GM18868 (cell line): Measurements from ENCODE around the gene ROCK2.

Experiments
- ATAC-seq: cut with Tn5 transposase; IDR thresholded peaks from one replicate; pipeline ENCODE4 v1.9.1; 2021; ENCODE audit warnings: mild to moderate bottlenecking, moderate library complexity; ENCODE audit not compliant: unreplicated experiment

Gene ROCK2

DNA sequence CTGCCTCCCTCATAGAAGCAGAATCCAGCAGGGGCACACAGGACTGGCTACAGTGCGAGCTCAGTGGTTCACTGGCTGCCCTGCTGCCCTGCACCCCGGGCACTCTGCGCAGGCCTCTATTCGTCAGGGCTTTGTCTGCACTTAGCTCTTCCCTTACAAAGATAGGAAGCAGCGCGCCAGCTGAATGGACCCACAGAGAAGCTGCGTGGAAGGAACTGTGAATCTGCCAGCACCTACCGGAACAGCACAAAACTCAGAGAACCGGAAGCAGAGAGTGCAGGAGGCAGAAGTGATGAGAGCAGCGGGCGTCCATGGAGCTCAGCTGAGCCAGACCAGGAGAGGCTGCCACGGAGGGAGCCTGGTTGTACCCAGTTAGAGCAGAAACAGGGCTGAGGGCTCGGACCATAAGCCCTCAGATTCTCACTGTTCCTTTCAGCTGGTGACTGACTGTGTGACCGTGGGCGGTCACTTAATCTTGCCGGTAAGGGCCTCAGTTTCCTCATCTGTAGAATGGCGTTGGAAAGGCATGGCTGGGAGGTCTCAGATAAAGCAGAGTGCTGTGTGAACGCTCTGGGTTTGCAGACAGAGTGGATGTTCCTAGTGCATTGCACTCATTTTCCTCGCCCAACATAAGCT, 212.3 kb downstream of the ROCK2 start:
- no peak for ATAC-seq

DNA sequence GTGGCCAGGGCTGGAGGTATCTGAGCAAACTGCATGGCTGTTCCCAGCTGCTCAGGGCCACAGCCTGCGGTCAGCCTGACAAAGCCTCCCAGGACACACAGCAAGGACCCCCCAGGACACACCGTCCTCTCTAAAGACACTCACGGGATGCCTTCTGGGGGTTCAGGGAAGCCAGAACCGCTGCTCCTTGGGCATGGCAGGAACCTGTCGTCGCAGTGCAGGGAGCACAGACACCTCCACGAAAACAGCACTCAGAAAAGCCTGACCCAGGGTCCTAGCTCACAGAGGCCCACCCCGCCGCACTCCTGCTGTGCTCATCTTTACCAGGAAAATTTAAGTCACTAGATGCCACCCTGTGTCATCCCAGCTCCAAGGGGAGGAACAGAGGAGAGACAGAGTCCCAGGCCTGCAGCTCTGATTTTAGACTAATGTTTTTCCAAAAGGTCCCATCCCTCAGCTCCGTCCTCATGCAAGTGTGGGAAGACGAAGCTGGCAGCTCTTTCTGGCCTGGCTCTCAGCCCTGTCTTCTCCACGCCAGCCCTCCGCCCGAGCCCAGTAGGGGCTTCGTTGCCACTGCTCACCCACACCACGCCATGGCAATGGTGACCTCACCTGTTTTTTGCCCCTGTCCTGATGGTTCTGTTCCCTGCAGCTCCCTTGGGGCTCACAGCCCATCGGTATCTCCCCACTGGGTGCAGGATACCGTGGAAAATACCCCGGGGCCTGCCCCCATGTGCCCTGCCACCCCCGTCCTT, 213.1 kb downstream of the ROCK2 start:
- ATAC-seq: no peak
